Lower leg skin (tissue), 3 donors: ENCODE data around the gene POU6F2.

Experiments
- CTCF ChIP-seq, 3 donors: fragments of 450-650 bp; IDR thresholded peaks; one replicate each; pipeline ENCODE4 v1.5.1; 2016; ENCODE audit warnings: antibody characterized with exemption in 3 of 3, mild to moderate bottlenecking in 3 of 3, moderate library complexity in 2 of 3
- POLR2A ChIP-seq, 2 donors: fragments of 450-650 bp; IDR thresholded peaks; one replicate each; pipeline ENCODE4 v1.6.1; 2016 to 2017; ENCODE audit warnings: antibody characterized with exemption in 2 of 2, mild to moderate bottlenecking in 1 of 2, moderate library complexity in 1 of 2

- no peak for TF ChIP-seq POLR2A (IDR thresholded peaks at IDR 0.05)
- no peak for TF ChIP-seq CTCF (IDR thresholded peaks at IDR 0.05)
These were observed 378.6 kb downstream of the POU6F2 start for GRCh38 chr7:39356172-39356925.
